ENCODE data around the gene MAPT.
"Not testable (repeated sequence)": the region's sequence is repeated elsewhere in the genome, so short reads cannot be mapped to it uniquely, and the experiment has no call there.

MAPT gene

GRCh38 chr17:45902892-45903346 lies 8.6 kb downstream of the MAPT start:
- DNase-seq: no peak

DNA sequence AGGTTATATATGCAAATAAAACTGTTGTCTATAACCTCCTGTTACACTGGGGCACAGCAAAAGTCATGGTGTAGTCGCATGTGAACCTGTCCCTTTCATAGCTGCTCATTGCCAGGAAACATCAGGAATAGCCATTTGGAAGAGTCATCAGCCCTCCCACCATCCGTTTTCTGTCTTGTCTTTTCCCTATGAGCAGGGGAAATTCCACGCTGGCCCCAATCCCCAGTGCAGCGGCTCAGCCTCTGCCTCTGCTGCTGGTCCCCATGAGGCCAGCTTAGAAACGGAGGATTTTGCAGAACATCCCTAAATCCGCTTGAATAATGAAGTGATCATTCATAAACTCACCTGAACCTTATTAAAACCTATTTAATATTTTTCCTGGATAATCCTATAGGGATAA lies 10.5 kb downstream of the MAPT start:
- no peak for DNase-seq

- no peak for DNase-seq
These were observed 11.5 kb downstream of the MAPT start for GRCh38 chr17:45905814-45906213.

DNA sequence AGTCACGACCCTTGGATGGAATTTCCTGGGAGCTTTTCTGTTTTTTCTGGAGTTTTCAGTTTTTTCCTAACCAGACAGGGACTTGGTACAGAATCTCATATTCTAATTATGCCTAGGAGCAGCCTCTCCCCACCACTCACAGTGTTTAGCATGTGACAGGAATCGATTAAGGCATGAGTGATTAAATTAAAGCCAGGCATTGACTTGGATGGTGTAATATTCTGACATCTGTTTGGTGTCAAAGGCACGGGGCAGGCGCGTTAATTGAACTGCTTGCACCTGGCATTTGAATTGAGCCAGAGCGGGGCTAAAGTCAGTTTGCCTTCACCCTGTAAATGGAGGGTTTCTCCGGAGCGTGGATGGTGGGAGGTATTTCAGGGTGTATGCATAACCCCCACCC lies 11.9 kb downstream of the MAPT start:
- DNase-seq: no peak

DNA sequence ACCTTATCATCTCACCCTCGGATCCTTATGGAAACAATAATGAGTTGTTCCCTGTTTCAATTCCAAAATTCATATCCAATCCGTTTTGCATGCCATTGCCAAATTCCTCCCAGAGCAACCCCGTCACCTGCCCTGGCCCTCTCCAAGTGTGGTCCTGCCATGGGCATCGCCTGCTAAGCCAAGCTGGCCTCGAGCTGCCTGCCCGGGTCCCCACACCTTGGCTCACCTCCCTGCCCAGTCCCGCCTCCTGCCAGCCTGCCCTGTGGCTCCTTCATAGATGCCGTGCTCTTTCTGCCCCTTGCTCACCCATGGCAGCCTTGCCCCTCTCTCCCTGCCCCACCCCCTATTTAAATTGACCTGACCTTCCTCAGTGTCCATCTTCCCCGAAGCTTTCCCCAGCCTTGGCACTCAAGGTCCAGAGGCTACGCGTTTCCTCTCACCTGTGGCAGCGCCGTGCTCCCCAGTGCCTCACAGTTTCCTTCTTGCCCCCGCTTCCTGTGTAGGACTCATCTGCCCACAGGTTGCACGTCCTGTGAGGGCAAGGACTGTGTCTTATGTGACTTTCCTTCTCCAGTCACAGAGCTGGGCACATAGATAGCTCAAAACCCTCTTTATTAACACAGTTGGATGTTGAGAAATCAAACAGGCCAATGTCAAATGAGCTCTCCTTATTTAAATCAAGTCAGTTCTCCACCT lies 12.7 kb downstream of the MAPT start:
- no peak for DNase-seq

DNA sequence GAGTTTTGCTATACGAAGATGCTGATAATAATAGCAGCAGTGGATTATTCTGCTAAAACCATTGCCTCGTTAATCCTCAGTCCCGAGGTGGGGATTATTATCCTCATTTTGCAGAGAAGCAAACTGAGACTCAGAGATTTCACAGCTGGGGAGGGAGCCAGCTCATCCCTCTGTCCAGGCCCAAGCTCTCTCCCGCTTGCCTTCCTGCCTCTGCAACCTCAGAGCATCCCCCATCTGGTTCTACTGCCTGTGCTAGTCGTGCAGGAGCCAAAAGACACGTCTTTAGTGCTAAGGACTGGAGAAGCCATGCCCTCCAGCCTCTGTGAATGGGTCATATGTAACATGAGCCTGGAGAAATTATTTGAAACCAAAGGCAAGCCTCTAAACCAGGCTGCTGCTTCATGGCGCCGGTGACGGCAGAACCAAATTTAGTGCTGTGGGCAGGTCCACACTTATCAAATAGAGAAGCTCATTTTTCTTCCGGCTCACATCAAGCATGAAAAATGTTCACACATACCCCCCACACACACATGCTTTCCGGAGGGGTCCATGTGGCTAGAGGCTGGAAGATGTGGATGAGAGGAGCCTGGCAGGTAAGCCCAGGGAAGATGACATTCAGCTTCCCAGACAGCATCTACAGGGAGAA lies 13.5 kb downstream of the MAPT start:
- DNase-seq: no peak

DNA sequence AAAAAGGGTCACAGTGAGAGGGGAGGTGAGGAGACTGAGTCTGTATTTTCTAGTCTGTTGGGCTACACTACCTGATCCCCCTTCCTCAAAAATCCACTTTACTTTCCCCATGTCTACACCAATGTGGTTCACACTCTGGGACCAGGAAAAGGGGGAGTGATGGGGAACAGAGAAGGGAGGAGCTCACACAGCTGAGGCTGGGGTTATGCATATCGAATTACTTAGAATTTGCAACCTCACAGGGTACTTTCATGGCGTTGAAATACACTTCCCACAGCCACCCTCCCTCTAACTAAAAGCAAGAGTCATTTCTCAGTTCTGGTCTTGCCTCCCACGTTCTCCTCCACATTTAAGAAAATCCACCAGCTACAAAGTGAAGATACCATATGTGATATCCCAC lies 14.1 kb downstream of the MAPT start:
- no peak for DNase-seq

GRCh38 chr17:45908935-45909334 lies 14.6 kb downstream of the MAPT start:
- DNase-seq: no peak

- no peak for DNase-seq
These were observed 16.3 kb downstream of the MAPT start for GRCh38 chr17:45910667-45911066.

- DNase-seq: no peak
These were observed 18.0 kb downstream of the MAPT start for GRCh38 chr17:45912319-45912718.

GRCh38 chr17:45913030-45913429 lies 18.7 kb downstream of the MAPT start:
- not testable (repeated sequence) for DNase-seq

DNA sequence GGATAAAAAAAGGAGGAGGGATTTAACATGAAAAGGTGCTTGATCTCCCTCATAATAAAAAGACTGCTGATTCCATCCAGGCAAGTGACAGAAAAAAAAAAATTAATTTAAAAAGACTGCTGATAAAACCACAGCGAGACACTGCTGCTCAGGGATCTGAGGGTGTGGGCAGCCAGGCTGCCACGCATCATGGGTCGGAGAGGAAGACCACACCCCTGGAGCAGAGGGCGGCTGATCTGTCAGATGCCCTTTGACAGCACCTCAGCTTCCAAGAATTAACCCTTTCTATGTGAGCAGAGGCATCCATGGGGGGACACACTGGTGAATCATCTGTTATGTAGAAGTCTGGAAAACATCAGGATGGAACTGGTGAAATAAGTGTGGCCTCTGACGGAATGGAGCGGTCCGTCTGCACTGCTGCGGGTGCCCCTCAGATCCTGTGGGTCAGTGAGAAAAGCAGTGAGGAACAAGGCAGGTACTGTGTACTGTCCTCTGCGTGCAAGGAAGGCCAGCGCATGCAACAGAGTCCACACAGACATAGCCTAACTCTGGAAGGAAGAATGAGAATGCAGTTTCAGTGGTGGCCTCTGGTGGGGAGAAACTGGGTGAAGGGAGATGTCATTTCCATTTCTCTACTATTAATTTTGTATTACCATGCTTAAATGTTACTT lies 19.8 kb downstream of the MAPT start:
- DNase-seq: no peak

- DNase-seq: no peak
These were observed 20.9 kb downstream of the MAPT start for GRCh38 chr17:45915263-45915662.

GRCh38 chr17:45917081-45917480 lies 22.7 kb downstream of the MAPT start:
- DNase-seq: no peak

DNA sequence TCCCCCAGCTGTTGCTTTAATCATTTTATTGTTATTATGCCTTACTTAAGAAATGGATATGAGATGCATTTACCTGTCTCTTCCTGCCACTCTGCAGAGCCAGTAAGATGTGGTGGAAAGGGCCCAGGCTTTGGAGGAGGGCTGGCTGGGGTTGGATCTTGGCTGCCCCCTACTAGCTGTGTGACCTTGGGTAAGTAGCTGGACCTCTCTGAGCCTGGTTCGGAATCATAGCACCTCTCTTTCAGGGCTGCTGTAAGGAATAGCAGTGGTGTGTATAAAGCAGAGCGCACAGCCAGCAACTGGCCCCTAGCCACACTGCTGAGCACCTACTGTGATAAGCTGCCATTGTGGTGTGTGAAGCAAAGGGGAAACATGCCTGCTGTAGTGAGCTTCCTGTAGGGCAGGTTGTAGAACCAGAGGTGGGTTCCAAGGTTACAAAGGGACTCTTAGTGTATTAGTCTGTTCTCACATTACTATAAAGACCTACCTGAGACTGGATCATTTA lies 23.9 kb downstream of the MAPT start:
- DNase-seq: no peak

- DNase-seq: no peak
These were observed 24.8 kb downstream of the MAPT start for GRCh38 chr17:45919136-45919535.

- DNase-seq: no peak
These were observed 25.7 kb downstream of the MAPT start for GRCh38 chr17:45920083-45920482.

GRCh38 chr17:45923511-45924268 lies 29.3 kb downstream of the MAPT start:
- no peak for DNase-seq

DNA sequence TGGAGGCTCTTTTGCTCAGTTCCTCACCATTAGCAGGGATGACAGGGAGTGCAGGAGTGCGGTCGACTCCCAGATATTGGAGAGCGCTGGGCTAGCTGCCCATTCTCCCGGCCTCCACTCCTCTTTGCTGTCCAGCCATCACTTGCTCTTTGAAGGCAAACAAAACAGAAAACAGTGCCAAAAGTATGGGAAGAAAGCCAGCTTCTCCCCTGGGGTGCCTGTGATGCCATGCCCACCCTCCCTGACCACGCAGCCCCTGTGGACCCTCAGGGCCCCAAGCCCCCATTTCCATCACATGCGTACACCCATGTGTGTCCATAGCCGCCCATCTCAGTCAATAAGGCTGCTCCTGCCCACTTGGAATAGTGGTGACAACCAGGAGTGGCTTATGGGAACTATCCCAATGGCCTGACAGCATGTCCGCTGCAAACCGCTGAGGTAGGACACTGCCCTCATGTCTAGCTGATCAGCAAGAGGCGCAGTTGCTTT lies 30.0 kb downstream of the MAPT start:
- DNase-seq: no peak

DNA sequence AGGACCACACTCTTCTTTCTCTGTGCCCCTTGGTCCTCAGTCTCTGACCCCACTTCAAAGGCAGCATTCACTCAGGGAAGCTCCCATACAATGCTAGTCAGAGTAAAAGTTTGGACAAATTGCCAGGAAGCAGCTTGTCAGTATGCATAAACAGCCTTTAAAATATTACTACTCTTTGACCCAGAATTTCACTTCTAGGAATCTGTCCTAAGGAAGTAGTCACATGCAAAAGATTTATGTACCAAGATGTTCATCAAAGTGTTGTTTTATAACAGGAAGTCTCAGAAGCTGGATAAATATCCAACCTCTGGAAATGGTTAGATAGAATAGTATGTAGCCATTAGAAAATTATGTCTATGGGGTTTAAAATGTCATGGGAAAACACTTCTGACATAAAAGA lies 31.0 kb downstream of the MAPT start:
- no peak for DNase-seq

GRCh38 chr17:45927247-45927646 lies 32.9 kb downstream of the MAPT start:
- DNase-seq: no peak

DNA sequence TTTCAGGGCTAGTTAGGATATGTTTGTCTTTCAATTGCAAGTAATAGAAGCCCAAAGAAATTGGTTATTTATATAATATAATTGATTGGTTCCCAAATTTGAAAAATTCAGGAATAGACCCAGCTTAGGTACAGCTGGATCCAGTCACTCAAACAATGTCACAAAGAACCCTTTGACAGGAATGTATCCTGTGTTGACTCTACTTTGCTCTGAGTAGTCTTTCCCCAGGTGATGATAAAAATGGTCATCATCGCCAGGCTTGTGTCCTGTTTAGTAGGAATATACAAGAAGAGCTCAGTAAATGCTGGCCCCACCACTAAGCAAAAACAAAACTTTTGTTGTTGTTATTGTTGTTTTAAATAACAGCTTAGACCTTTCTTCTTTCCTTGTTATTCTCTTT lies 35.0 kb downstream of the MAPT start:
- no peak for DNase-seq

DNA sequence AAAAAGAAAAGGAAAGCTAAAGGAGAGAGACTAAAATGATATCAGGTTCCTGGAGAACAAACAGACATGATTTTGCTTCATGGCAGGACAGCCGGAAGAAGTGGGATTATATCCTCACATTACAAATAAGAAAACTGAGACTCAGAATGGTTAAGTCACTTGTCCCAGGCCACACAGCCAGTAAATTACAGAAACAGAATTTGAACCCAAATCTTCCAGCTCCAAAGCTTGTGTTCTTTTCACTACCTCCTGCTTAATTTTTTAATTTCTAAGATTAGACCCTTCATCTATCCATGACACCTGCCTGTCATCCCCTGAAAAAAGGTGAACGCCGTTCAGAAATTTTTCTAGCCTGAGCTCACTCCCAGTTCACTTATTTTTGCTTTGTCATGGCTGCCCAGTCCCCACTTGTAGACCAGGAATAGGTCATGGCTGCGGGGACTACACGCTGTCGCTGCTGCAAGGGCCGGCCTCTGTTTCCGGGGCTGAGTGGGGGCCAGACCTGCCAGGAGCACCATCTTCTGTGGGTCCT lies 36.1 kb downstream of the MAPT start:
- DNase-seq: no peak
